OCI-LY3 (cell line): ENCODE results near the gene PARP3.

ENCODE experiments used
- H2AFZ ChIP-seq: fragments of 200-600, 300-600 bp; shearing (Covaris generic); 2 replicates; pipeline ENCODE4 v1.6.0; 2014; ENCODE audit warnings: antibody characterized with exemption, low read depth, low read length
- H3K27ac ChIP-seq: fragments of 200-600, 300-600 bp; sonication (generic); 2 replicates; pipeline ENCODE4 v1.5.1; 2014; ENCODE audit warnings: mild to moderate bottlenecking, low read length, moderate library complexity, mixed read lengths
- H3K27me3 ChIP-seq: fragments of 200-600, 300-600 bp; sonication (generic); 2 replicates; pipeline ENCODE4 v1.6.1; 2014; ENCODE audit warnings: low read depth, low read length, mixed read lengths
- H3K36me3 ChIP-seq: fragments of 200-600, 300-600 bp; sonication (generic); replicated peaks from 2 replicates; pipeline ENCODE3; 2014; ENCODE audit warnings: low read depth, low read length, mixed read lengths
- H3K4me1 ChIP-seq: fragments of 300-600, 200-600 bp; sonication (generic); 2 replicates; pipeline ENCODE4 v1.6.1; 2014; ENCODE audit warnings: low read length, mixed read lengths
- H3K4me2 ChIP-seq: fragments of 200-600, 300-600 bp; sonication (generic); 2 replicates; pipeline ENCODE4 v1.6.1; 2014; ENCODE audit warnings: low read length, mixed read lengths
- H3K4me3 ChIP-seq: fragments of 300-600, 200-600 bp; sonication (generic); 2 replicates; pipeline ENCODE4 v1.5.1; 2014; ENCODE audit warnings: antibody characterized with exemption, mild to moderate bottlenecking, low read length, moderate library complexity
- H3K79me2 ChIP-seq: fragments of 300-600, 200-600 bp; shearing (Covaris generic); 2 replicates; pipeline ENCODE4 v1.6.1; 2014; ENCODE audit warnings: mild to moderate bottlenecking, low read length, mixed read lengths
- H3K9ac ChIP-seq: fragments of 300-600, 200-600 bp; shearing (Covaris generic); 2 replicates; pipeline ENCODE4 v1.6.0; 2014; ENCODE audit warnings: mild to moderate bottlenecking, low read length, moderate library complexity
- H3K9me3 ChIP-seq: fragments of 200-600, 300-600 bp; shearing (Covaris generic); 2 replicates; pipeline ENCODE4 v1.6.1; 2014; ENCODE audit warnings: low read length, mixed read lengths; ENCODE audit not compliant: insufficient read depth
- H4K20me1 ChIP-seq: fragments of 200-600, 300-600 bp; sonication (generic); 2 replicates; pipeline ENCODE4 v1.6.1; 2016; ENCODE audit warnings: low read length, mixed read lengths; ENCODE audit not compliant: insufficient read depth
- CTCF ChIP-seq: fragments of 200-600, 300-600 bp; sonication (generic); IDR thresholded peaks from 2 replicates; pipeline ENCODE4 v1.5.1; 2014; ENCODE audit warnings: antibody characterized with exemption, low read length, low read depth
- EZH2phosphoT487 ChIP-seq: fragments of 200-600 bp; shearing (Covaris generic); IDR thresholded peaks from 2 replicates; pipeline ENCODE4 v1.6.1; 2018; ENCODE audit warnings: antibody characterized with exemption, mixed run types, low read depth

Gene PARP3

DNA sequence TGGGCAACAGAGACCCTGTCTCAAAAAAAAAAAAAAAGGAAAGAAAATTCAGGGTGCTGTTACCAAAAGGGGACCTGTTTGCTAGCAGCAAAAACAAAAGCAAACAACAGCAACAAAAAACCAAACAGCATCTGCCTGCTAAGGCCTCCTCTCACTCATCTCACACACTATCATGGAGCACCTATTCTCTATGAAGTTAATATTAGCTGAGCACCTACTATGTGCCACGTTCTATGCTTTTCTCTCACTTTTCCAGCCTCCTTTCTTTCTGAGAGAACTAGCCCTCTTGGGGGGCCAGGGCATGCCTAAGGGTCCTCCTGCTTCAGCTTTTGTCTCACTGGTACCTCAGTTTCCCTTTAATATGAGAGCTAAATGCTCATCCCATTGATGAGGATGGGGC, 12.6 kb downstream of the PARP3 start:
- TF ChIP-seq CTCF: no peak
- TF ChIP-seq EZH2phosphoT487: no peak
- Histone ChIP-seq H3K9me3 (no peaks in the 10 kb centered on the region), H3K4me2 (no peak overlapping the region), H3K4me3 (no peak overlapping the region), H3K27me3 (no peaks in the 10 kb centered on the region), H4K20me1 (no peaks in the 10 kb centered on the region), H3K4me1 (peaks cover 8% of the 10 kb centered on the region; the same call in 1 of the 2 replicates), H3K79me2 (no peaks in the 10 kb centered on the region), H3K27ac (no peak overlapping the region), H2AFZ (no peak overlapping the region), H3K9ac (no peak overlapping the region), H3K36me3 (no peaks in the 10 kb centered on the region)

DNA sequence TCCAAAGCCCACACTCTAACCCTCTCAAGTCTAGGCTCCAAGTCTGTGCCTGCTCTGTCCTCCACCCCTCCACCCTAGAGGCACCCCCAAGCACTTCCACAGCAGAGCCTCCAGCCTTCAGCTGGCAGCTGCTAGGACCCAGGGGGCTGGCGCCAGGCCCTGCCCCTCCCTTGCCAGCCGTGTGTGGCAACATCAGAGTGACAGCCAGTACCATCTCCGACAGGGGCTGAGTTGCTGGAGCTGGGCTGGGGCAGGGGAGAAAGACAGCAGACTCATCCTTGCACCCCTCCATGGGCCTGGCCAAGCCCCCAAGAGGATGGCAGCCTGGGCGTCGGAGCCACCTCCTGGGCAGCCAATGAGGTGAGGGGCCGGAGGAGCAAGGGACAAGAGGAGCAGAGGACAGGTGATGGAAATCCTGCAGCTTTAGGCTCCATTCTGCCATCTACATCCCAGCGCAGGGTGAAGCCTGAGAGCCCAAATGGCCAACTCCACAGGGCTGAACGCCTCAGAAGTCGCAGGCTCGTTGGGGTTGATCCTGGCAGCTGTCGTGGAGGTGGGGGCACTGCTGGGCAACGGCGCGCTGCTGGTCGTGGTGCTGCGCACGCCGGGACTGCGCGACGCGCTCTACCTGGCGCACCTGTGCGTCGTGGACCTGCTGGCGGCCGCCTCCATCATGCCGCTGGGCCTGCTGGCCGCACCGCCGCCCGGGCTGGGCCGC, 13.2 kb downstream of the PARP3 start, which contains the start of gene GPR62:
Gene GPR62 (plus strand): TSS at position 207 of the 718 bp plus-strand sequence. CDS start 272 bp downstream, at position 479.
- Histone ChIP-seq H3K79me2 (no peaks in the 10 kb centered on the region), H3K27me3 (no peaks in the 10 kb centered on the region), H3K9me3 (no peaks in the 10 kb centered on the region), H3K27ac (no peak within 1 kb of the TSS), H3K36me3 (no peaks in the 10 kb centered on the region), H3K4me2 (no peak within 1 kb of the TSS), H4K20me1 (no peaks in the 10 kb centered on the region), H2AFZ (no peak within 1 kb of the TSS), H3K4me3 (no peak within 1 kb of the TSS), H3K4me1 (peaks cover 8% of the 10 kb centered on the region; the same call in 1 of the 2 replicates), H3K9ac (no peak within 1 kb of the TSS)
- TF ChIP-seq CTCF (no peak), EZH2phosphoT487 (no peak)

DNA sequence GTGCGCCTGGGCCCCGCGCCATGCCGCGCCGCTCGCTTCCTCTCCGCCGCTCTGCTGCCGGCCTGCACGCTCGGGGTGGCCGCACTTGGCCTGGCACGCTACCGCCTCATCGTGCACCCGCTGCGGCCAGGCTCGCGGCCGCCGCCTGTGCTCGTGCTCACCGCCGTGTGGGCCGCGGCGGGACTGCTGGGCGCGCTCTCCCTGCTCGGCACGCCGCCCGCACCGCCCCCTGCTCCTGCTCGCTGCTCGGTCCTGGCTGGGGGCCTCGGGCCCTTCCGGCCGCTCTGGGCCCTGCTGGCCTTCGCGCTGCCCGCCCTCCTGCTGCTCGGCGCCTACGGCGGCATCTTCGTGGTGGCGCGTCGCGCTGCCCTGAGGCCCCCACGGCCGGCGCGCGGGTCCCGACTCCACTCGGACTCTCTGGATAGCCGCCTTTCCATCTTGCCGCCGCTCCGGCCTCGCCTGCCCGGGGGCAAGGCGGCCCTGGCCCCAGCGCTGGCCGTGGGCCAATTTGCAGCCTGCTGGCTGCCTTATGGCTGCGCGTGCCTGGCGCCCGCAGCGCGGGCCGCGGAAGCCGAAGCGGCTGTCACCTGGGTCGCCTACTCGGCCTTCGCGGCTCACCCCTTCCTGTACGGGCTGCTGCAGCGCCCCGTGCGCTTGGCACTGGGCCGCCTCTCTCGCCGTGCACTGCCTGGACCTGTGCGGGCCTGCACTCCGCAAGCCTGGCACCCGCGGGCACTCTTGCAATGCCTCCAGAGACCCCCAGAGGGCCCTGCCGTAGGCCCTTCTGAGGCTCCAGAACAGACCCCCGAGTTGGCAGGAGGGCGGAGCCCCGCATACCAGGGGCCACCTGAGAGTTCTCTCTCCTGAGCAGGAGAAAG, 14.0 kb downstream of the PARP3 start:
- no peak overlapping the region for H3K4me3 ChIP-seq

More for the DNA sequence above, 14.0 kb downstream of the PARP3 start:
- no peak overlapping the region for H3K27ac ChIP-seq
- H3K9me3 ChIP-seq: no peaks in the 10 kb centered on the region
- H3K4me2 ChIP-seq: no peak overlapping the region
- TF ChIP-seq CTCF: 0 out of 2 replicates have a peak, but pooled peaks have one; percentile 3
- TF ChIP-seq EZH2phosphoT487: no peak
- no peaks in the 10 kb centered on the region for H3K79me2 ChIP-seq
- no peaks in the 10 kb centered on the region for H4K20me1 ChIP-seq
- H3K27me3 ChIP-seq: no peaks in the 10 kb centered on the region
- no peak overlapping the region for H3K9ac ChIP-seq
- H3K36me3 ChIP-seq: no peaks in the 10 kb centered on the region
- peaks cover 8% of the 10 kb centered on the region; the same call in 1 of the 2 replicates for H3K4me1 ChIP-seq
- no peak overlapping the region for H2AFZ ChIP-seq
